ENCODE results near the gene SLC23A1.

Gene SLC23A1

DNA sequence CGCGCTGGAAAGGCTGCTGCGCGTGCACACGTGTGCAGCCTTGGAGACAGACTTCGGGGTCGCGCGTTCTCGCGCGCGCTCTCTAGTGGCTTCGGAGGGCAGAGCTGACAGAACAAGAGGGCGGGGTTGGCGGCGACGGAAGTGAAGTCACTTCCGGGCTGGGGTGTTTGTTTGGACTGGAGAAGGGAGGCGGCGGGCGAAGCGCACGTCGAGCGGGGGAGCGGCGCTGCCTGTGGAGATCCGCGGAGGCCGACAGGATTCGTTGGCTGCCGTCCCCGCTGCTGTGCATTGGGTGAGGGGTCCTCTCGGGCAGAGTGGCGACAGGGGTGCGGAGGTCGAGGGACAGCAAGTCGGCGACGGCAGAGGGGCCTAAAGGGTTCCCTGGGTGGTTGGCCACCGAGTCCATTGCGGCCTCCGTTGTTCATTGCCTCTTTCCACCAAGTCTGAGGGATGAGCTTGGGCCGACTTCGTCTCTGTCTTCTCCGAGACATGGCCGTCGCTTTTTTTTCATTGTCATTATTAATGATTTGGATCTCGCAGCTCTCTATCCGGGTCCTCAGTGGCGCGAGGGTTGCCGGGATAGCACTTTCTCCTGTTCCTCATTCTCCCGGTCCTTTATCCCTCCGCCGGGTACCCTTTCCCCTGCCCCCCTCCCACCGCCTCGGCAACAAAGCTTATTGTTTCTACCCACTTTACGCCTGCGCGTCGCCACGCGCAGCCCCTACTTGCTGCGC, 41.2 kb downstream of the SLC23A1 start, which contains the start of gene PAIP2:
TSS of gene PAIP2 (plus strand) at position 166 of the 734 bp plus-strand sequence. CDS start 21,931 bp downstream, outside the sequence.
- Histone ChIP-seq H3K9ac (ENCODE audit: low read length) (peak within 1 kb of the TSS; percentile 86), H3F3A (ENCODE audit: insufficient read depth, low read length) (0 out of 2 replicates have a peak, but pooled peaks cover 9% of the 10 kb centered on the region), H3K9me3 (ENCODE audit: low read length) (no peaks in the 10 kb centered on the region), H3K79me2 (ENCODE audit: insufficient read depth, low read length) (peaks cover 45% of the 10 kb centered on the region), H3K4me2 (ENCODE audit: low read length) (peak within 1 kb of the TSS; percentile 94), H4K20me1 (ENCODE audit: insufficient read depth, low read length) (no peaks in the 10 kb centered on the region; the same call in 1 of the 2 replicates), H3K36me3 (ENCODE audit: insufficient read depth, low read length) (peaks cover 19% of the 10 kb centered on the region), H3K27me3 (ENCODE audit: insufficient read depth, low read length) (no peaks in the 10 kb centered on the region), H2AFZ (ENCODE audit: low read length) (peak within 1 kb of the TSS; percentile 24; the same call in 1 of the 2 replicates), H3K4me1 (ENCODE audit: insufficient read depth, low read length, severe bottlenecking) (peaks cover 42% of the 10 kb centered on the region), H3K27ac (ENCODE audit: low read depth, low read length, poor library complexity, severe bottlenecking) (peak within 1 kb of the TSS; percentile 91), H3K4me3 (ENCODE audit: low read depth, low read length, poor library complexity, severe bottlenecking) (peak within 1 kb of the TSS; percentile 89), H3K9me2 (ENCODE audit: low read depth, low read length) (no peaks in the 10 kb centered on the region)
- TF ChIP-seq CTCF (IDR thresholded peaks at IDR 0.05; ENCODE audit: low read length): peak; percentile 76
- no peak for TF ChIP-seq EZH2 (IDR thresholded peaks at IDR 0.05; ENCODE audit: borderline replicate concordance, low read length)

DNA sequence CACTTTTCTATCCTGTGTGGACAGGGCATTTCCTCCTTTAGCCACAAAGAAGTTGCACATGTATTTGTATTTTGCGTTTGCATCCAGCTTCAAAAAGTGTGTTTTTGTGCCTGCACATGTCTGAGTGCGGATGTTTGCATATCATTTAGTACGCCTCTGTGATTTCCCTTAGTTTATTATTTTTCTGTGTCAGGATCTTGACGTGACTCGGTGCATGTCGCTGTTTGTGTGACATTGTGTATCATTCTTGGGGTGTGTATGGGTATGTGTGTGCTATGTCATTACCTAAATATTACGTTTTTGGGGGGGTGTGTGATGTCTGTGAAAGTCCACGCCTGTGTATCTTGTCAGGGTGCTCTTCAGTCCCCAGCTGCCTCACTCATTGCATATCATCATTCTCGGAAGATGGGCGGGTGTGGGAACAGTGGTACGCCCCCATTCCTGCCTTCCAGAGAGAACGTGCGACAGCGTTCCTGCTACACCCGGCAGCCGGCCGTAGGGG, 41.9 kb downstream of the SLC23A1 start:
- Histone ChIP-seq H3K36me3 (ENCODE audit: insufficient read depth, low read length) (peaks cover 16% of the 10 kb centered on the region), H3F3A (ENCODE audit: insufficient read depth, low read length) (0 out of 2 replicates have a peak, but pooled peaks cover 9% of the 10 kb centered on the region), H3K4me3 (ENCODE audit: low read depth, low read length, poor library complexity, severe bottlenecking) (peak overlapping the region; percentile 89), H3K4me1 (ENCODE audit: insufficient read depth, low read length, severe bottlenecking) (peaks cover 45% of the 10 kb centered on the region), H3K9me3 (ENCODE audit: low read length) (no peaks in the 10 kb centered on the region), H3K27me3 (ENCODE audit: insufficient read depth, low read length) (no peaks in the 10 kb centered on the region), H3K4me2 (ENCODE audit: low read length) (peak overlapping the region; percentile 94), H3K9me2 (ENCODE audit: low read depth, low read length) (no peaks in the 10 kb centered on the region), H2AFZ (ENCODE audit: low read length) (peak overlapping the region; percentile 24; the same call in 1 of the 2 replicates), H3K79me2 (ENCODE audit: insufficient read depth, low read length) (peaks cover 39% of the 10 kb centered on the region), H3K9ac (ENCODE audit: low read length) (peak overlapping the region; percentile 86), H3K27ac (ENCODE audit: low read depth, low read length, poor library complexity, severe bottlenecking) (no peak overlapping the region), H4K20me1 (ENCODE audit: insufficient read depth, low read length) (no peaks in the 10 kb centered on the region; the same call in 1 of the 2 replicates)
- no peak for TF ChIP-seq EZH2 (IDR thresholded peaks at IDR 0.05; ENCODE audit: borderline replicate concordance, low read length)
- no peak for TF ChIP-seq CTCF (IDR thresholded peaks at IDR 0.05; ENCODE audit: low read length)

GRCh38 chr5:139340051-139340450, 43.0 kb downstream of the SLC23A1 start:
- Histone ChIP-seq H3K9ac (ENCODE audit: low read length) (no peak overlapping the region), H3K9me2 (ENCODE audit: low read depth, low read length) (no peaks in the 10 kb centered on the region), H3F3A (ENCODE audit: insufficient read depth, low read length) (0 out of 2 replicates have a peak, but pooled peaks cover 9% of the 10 kb centered on the region), H3K4me1 (ENCODE audit: insufficient read depth, low read length, severe bottlenecking) (peaks cover 45% of the 10 kb centered on the region), H3K4me2 (ENCODE audit: low read length) (no peak overlapping the region), H3K36me3 (ENCODE audit: insufficient read depth, low read length) (peaks cover 12% of the 10 kb centered on the region), H2AFZ (ENCODE audit: low read length) (no peak overlapping the region), H3K9me3 (ENCODE audit: low read length) (no peaks in the 10 kb centered on the region), H3K4me3 (ENCODE audit: low read depth, low read length, poor library complexity, severe bottlenecking) (no peak overlapping the region), H3K27me3 (ENCODE audit: insufficient read depth, low read length) (no peaks in the 10 kb centered on the region), H4K20me1 (ENCODE audit: insufficient read depth, low read length) (no peaks in the 10 kb centered on the region; the same call in 1 of the 2 replicates), H3K79me2 (ENCODE audit: insufficient read depth, low read length) (peaks cover 28% of the 10 kb centered on the region), H3K27ac (ENCODE audit: low read depth, low read length, poor library complexity, severe bottlenecking) (peak overlapping the region; percentile 36)
- TF ChIP-seq CTCF (IDR thresholded peaks at IDR 0.05; ENCODE audit: low read length) (no peak), EZH2 (IDR thresholded peaks at IDR 0.05; ENCODE audit: borderline replicate concordance, low read length) (no peak)
